ENCODE data around the gene PLGRKT. TPM values are rescaled to one million over a fixed set of nuclear protein-coding genes. Genes with fewer than 3 reads are reported as not detected.

PLGRKT gene
- total RNA-seq, 1 experiment from 2014 or later: 11.4 TPM

GRCh38 chr9:5422276-5422675, 15.4 kb downstream of the PLGRKT start:
- CTCF ChIA-PET: no interaction called here
- no peak for TF ChIP-seq EZH2phosphoT487 (IDR thresholded peaks at IDR 0.05; ENCODE audit: borderline replicate concordance, low read length)
- TF ChIP-seq CTCF (conservative IDR thresholded peaks at IDR 0.05; ENCODE audit: low read depth, low read length): no peak
- TF ChIP-seq EZH2 (IDR thresholded peaks at IDR 0.05; ENCODE audit: low read length, unreplicated experiment): no peak
- Histone ChIP-seq H3K4me1 (ENCODE audit: insufficient read depth, low read length) (no peaks in the 10 kb centered on the region), H3K79me2 (ENCODE audit: low read length) (no peaks in the 10 kb centered on the region), H3K27me3 (ENCODE audit: low read length) (no peaks in the 10 kb centered on the region), H3K4me3 (ENCODE audit: low read length) (no peak overlapping the region), H3K36me3 (ENCODE audit: low read depth, low read length) (no peaks in the 10 kb centered on the region), H2AFZ (ENCODE audit: low read length) (no peak overlapping the region), H3K27ac (ENCODE audit: low read length) (no peak overlapping the region), H3K4me2 (ENCODE audit: low read length) (no peak overlapping the region), H3K9me3 (ENCODE audit: low read length) (no peaks in the 10 kb centered on the region), H3K9ac (ENCODE audit: low read length) (no peak overlapping the region), H4K20me1 (ENCODE audit: low read length) (no peaks in the 10 kb centered on the region), H3K9me2 (replicated peaks; ENCODE audit: low read length) (no peaks in the 10 kb centered on the region), H3F3A (ENCODE audit: low read length, unreplicated experiment) (no peaks in the 10 kb centered on the region)
- intact Hi-C loops (cut with micrococcal nuclease): loop anchor here (10.0 kb wide), 1 partner anchor 157 kb away; no protein-coding TSS in a partner anchor
- ATAC-seq (no peak), DNase-seq (no peak)
- no TSS peak for BruUV-seq (replicated peaks)
- POLR2A ChIA-PET (ENCODE audit: unreplicated experiment): no interaction called here

GRCh38 chr9:5421163-5421562, 16.6 kb downstream of the PLGRKT start:
- ChIA-PET CTCF (no interaction called here), POLR2A (ENCODE audit: unreplicated experiment) (no interaction called here)
- Histone ChIP-seq H3K4me2 (ENCODE audit: low read length) (no peak overlapping the region), H3K9me2 (replicated peaks; ENCODE audit: low read length) (no peaks in the 10 kb centered on the region), H4K20me1 (ENCODE audit: low read length) (no peaks in the 10 kb centered on the region), H3K9me3 (ENCODE audit: low read length) (no peaks in the 10 kb centered on the region), H3K27me3 (ENCODE audit: low read length) (no peaks in the 10 kb centered on the region), H3K27ac (ENCODE audit: low read length) (no peak overlapping the region), H3F3A (ENCODE audit: low read length, unreplicated experiment) (no peaks in the 10 kb centered on the region), H3K4me1 (ENCODE audit: insufficient read depth, low read length) (no peaks in the 10 kb centered on the region), H3K36me3 (ENCODE audit: low read depth, low read length) (no peaks in the 10 kb centered on the region), H2AFZ (ENCODE audit: low read length) (no peak overlapping the region), H3K79me2 (ENCODE audit: low read length) (no peaks in the 10 kb centered on the region), H3K4me3 (ENCODE audit: low read length) (no peak overlapping the region), H3K9ac (ENCODE audit: low read length) (no peak overlapping the region)
- intact Hi-C loops (cut with micrococcal nuclease): loop anchor here (10.0 kb wide), 1 partner anchor 156 kb away; no protein-coding TSS in a partner anchor
- no peak for TF ChIP-seq EZH2 (IDR thresholded peaks at IDR 0.05; ENCODE audit: low read length, unreplicated experiment)
- TF ChIP-seq EZH2phosphoT487 (IDR thresholded peaks at IDR 0.05; ENCODE audit: borderline replicate concordance, low read length): no peak
- no peak for TF ChIP-seq CTCF (conservative IDR thresholded peaks at IDR 0.05; ENCODE audit: low read depth, low read length)
- ATAC-seq (no peak), DNase-seq (no peak)
- no TSS peak for BruUV-seq (replicated peaks)

DNA sequence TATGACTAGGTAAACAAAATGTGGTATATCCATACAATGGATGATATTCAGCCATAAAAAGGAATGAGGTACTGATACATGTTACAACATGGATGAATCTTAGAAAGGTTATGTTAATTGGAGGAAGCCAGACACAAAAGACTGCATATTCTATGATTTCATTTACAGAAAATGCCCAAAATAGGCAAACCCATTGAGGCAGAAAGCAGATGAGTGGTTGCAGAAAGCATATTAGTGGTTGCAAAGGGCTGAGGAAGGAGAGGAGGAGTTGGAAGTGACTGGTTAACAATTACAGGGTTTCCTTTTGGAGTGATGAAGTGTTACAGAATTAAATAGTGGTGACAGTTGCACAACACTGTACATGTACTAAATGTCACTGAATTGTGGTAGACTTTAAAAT, 17.7 kb downstream of the PLGRKT start:
- no TSS peak for BruUV-seq (replicated peaks)
- Histone ChIP-seq H2AFZ (ENCODE audit: low read length) (no peak overlapping the region), H3F3A (ENCODE audit: low read length, unreplicated experiment) (no peaks in the 10 kb centered on the region), H3K27me3 (ENCODE audit: low read length) (no peaks in the 10 kb centered on the region), H4K20me1 (ENCODE audit: low read length) (no peaks in the 10 kb centered on the region), H3K27ac (ENCODE audit: low read length) (no peak overlapping the region), H3K79me2 (ENCODE audit: low read length) (no peaks in the 10 kb centered on the region), H3K9me3 (ENCODE audit: low read length) (no peaks in the 10 kb centered on the region), H3K9me2 (replicated peaks; ENCODE audit: low read length) (no peaks in the 10 kb centered on the region), H3K36me3 (ENCODE audit: low read depth, low read length) (no peaks in the 10 kb centered on the region), H3K9ac (ENCODE audit: low read length) (no peak overlapping the region), H3K4me3 (ENCODE audit: low read length) (no peak overlapping the region), H3K4me1 (ENCODE audit: insufficient read depth, low read length) (no peaks in the 10 kb centered on the region), H3K4me2 (ENCODE audit: low read length) (no peak overlapping the region)
- ChIA-PET CTCF (no interaction called here), POLR2A (ENCODE audit: unreplicated experiment) (no interaction called here)
- no peak for TF ChIP-seq CTCF (conservative IDR thresholded peaks at IDR 0.05; ENCODE audit: low read depth, low read length)
- no peak for TF ChIP-seq EZH2 (IDR thresholded peaks at IDR 0.05; ENCODE audit: low read length, unreplicated experiment)
- no peak for TF ChIP-seq EZH2phosphoT487 (IDR thresholded peaks at IDR 0.05; ENCODE audit: borderline replicate concordance, low read length)
- intact Hi-C loops (cut with micrococcal nuclease): loop anchor here (10.0 kb wide), 1 partner anchor 155 kb away; no protein-coding TSS in a partner anchor
- DNase-seq (no peak), ATAC-seq (no peak)
